Prostate gland (tissue), 2 donors: ENCODE measurements around the gene WASF3.

Experiments
- POLR2A ChIP-seq: fragments of 450-650 bp; IDR thresholded peaks from one replicate; pipeline ENCODE4 v1.6.1; 2016; ENCODE audit warnings: antibody characterized with exemption, mild to moderate bottlenecking
- POLR2AphosphoS5 ChIP-seq: sonication (generic); formaldehyde crosslinking; IDR thresholded peaks from one replicate; pipeline ENCODE4 v1.6.1; 2017; ENCODE audit warnings: antibody characterized with exemption
- TF ChIP-seq, protein P1 (sequence below), 4 experiments: fragments of 200-600 bp in 2 of 4; fragments of 450-650 bp in 2 of 4; sonication (generic) in 2 of 4; IDR thresholded peaks; 1 replicate in 3 of 4; 2 replicates in 1 of 4; pipeline ENCODE4 v1.5.1; 2016 to 2019; ENCODE audit warnings: antibody characterized with exemption in 4 of 4, mild to moderate bottlenecking in 2 of 4, moderate library complexity in 2 of 4

DNA sequence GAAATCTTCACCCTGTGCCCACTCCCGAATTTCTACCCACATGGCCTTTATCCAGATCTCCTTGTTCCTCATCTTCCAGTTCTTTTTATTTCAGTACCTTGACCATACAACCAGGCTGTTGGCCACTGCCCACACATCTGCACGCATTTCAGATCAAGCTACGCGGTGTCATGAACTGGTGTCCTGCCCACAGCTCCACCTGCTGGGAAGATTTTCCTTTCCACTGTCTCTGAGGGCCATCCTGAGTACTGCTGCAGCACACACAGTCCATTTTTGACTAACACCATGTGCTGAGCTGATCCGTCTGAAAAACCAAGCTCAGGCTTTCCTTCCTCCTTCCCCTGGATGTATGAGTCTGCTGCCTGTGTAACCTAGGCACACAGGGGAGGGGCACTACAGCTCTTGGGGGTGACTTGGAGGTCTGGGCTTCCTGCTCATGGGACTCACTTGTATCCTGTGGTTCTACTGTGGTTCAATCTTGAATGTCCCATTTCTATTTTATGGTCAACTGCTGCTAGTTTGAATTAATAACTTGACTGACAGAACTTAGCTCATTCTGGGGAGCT is 71.9 kb downstream of the WASF3 start:
- TF ChIP-seq, protein P1, sequence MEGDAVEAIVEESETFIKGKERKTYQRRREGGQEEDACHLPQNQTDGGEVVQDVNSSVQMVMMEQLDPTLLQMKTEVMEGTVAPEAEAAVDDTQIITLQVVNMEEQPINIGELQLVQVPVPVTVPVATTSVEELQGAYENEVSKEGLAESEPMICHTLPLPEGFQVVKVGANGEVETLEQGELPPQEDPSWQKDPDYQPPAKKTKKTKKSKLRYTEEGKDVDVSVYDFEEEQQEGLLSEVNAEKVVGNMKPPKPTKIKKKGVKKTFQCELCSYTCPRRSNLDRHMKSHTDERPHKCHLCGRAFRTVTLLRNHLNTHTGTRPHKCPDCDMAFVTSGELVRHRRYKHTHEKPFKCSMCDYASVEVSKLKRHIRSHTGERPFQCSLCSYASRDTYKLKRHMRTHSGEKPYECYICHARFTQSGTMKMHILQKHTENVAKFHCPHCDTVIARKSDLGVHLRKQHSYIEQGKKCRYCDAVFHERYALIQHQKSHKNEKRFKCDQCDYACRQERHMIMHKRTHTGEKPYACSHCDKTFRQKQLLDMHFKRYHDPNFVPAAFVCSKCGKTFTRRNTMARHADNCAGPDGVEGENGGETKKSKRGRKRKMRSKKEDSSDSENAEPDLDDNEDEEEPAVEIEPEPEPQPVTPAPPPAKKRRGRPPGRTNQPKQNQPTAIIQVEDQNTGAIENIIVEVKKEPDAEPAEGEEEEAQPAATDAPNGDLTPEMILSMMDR (IDR thresholded peaks at IDR 0.05) = no peak
- TF ChIP-seq POLR2A (no peak), POLR2AphosphoS5 (no peak)
